GM12878 (cell line): ENCODE measurements around the gene HCFC1R1.

Source experiments
- GABPA ChIP-seq: IDR thresholded peaks from 2 replicates; pipeline ENCODE4 v1.6.1; 2014; ENCODE audit warnings: antibody characterized with exemption, low read depth, mild to moderate bottlenecking, inconsistent platforms
- NFXL1 ChIP-seq: fragments of 450-650 bp; IDR thresholded peaks from 2 replicates; pipeline ENCODE4 v1.6.1; 2017; ENCODE audit warnings: antibody characterized with exemption, mild to moderate bottlenecking, borderline replicate concordance
- POLR2A ChIP-seq: IDR thresholded peaks from 2 replicates; pipeline ENCODE4 v1.6.1; 2011; ENCODE audit warnings: low read depth, mild to moderate bottlenecking, low read length
- POLR2AphosphoS5 ChIP-seq: IDR thresholded peaks from 2 replicates; pipeline ENCODE4 v1.6.1; 2011; ENCODE audit warnings: mild to moderate bottlenecking, low read length, inconsistent platforms
- SREBF1 ChIP-seq: IDR thresholded peaks from 2 replicates; pipeline ENCODE4 v1.6.1; 2012; ENCODE audit warnings: mild to moderate bottlenecking, low read length
- TARDBP ChIP-seq: IDR thresholded peaks from 2 replicates; pipeline ENCODE4 v1.6.1; 2016; ENCODE audit warnings: borderline replicate concordance
- TCF12 ChIP-seq: IDR thresholded peaks from 2 replicates; pipeline ENCODE4 v1.6.1; 2011; ENCODE audit warnings: low read depth, mild to moderate bottlenecking, low read length
- TF ChIP-seq, protein P1 (sequence below), 3 experiments: IDR thresholded peaks in 2 of 3; conservative IDR thresholded peaks in 1 of 3; 2 replicates each; pipeline ENCODE4 v1.5.1; 2011; ENCODE audit warnings: low read depth in 3 of 3, low read length in 3 of 3, mild to moderate bottlenecking in 3 of 3, control low read depth in 2 of 3, moderate library complexity in 2 of 3, inconsistent platforms in 1 of 3, mixed read lengths in 1 of 3; ENCODE audit not compliant: control insufficient read depth in 2 of 3, insufficient read depth in 1 of 3; ENCODE audit errors: extremely low read depth in 1 of 3

DNA sequence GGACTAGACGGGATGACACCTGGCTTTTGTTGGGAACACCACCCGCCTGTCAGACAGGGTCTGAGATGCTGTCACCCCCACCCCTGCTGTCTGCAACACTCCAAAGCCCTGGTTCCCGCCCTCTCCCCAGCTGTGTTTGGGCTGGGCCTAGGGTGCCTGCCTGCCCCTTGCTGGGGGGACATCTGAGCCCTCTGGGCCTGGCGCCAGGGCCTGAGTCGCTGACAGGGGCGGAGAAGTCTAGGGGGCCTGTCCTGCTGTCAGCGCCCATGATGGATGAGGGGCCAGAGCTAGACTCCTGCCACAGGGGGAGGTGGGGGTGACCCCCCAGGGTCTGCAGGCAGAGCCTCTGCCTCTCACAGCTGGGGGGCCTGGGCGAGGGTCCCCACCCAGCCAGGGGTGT, 35.9 kb downstream of the HCFC1R1 start:
- TF ChIP-seq, protein P1, sequence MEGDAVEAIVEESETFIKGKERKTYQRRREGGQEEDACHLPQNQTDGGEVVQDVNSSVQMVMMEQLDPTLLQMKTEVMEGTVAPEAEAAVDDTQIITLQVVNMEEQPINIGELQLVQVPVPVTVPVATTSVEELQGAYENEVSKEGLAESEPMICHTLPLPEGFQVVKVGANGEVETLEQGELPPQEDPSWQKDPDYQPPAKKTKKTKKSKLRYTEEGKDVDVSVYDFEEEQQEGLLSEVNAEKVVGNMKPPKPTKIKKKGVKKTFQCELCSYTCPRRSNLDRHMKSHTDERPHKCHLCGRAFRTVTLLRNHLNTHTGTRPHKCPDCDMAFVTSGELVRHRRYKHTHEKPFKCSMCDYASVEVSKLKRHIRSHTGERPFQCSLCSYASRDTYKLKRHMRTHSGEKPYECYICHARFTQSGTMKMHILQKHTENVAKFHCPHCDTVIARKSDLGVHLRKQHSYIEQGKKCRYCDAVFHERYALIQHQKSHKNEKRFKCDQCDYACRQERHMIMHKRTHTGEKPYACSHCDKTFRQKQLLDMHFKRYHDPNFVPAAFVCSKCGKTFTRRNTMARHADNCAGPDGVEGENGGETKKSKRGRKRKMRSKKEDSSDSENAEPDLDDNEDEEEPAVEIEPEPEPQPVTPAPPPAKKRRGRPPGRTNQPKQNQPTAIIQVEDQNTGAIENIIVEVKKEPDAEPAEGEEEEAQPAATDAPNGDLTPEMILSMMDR (IDR thresholded peaks at IDR 0.05 in 2 of 3, conservative IDR thresholded peaks at IDR 0.05 in 1 of 3; ENCODE audit: control insufficient read depth in 2 of 3, extremely low read depth in 1 of 3, insufficient read depth in 1 of 3, low read depth in 3 of 3, low read length in 3 of 3): no peak
- TF ChIP-seq POLR2AphosphoS5 (no peak), NFXL1 (no peak), SREBF1 (no peak), POLR2A (no peak), TCF12 (no peak), GABPA (no peak), TARDBP (no peak)
